MM.1S (cell line): ENCODE measurements around the gene CDC25B.

Source experiments
- DNase-seq: peaks from one replicate; pipeline ENCODE4 v3.0.0-alpha.2; 2015
- H2AFZ ChIP-seq: fragments of 300-600 bp; sonication (generic); 2 replicates; pipeline ENCODE4 v1.6.0; 2016; ENCODE audit warnings: antibody characterized with exemption, low read length
- H3F3A ChIP-seq: fragments of 300-600 bp; sonication (generic); 2 replicates; pipeline ENCODE4 v1.6.1; 2016; ENCODE audit warnings: mild to moderate bottlenecking, antibody characterized with exemption, low read length, moderate library complexity, mixed read lengths; ENCODE audit not compliant: insufficient read depth
- H3K27ac ChIP-seq: fragments of 300-600 bp; sonication (generic); 2 replicates; pipeline ENCODE4 v1.5.1; 2016; ENCODE audit warnings: mild to moderate bottlenecking, low read length
- H3K27me3 ChIP-seq: fragments of 300-600 bp; sonication (generic); replicated peaks from 2 replicates; pipeline ENCODE4 v1.6.0; 2016; ENCODE audit warnings: low read length; ENCODE audit not compliant: insufficient read depth
- H3K36me3 ChIP-seq: fragments of 300-600 bp; sonication (generic); replicated peaks from 2 replicates; pipeline ENCODE4 v1.6.1; 2016; ENCODE audit warnings: mild to moderate bottlenecking, low read length, mixed read lengths; ENCODE audit not compliant: insufficient read depth
- H3K4me1 ChIP-seq: fragments of 300-600 bp; sonication (generic); 2 replicates; pipeline ENCODE4 v1.6.1; 2016; ENCODE audit warnings: low read length, mixed read lengths
- H3K4me2 ChIP-seq: fragments of 300-600 bp; sonication (generic); 2 replicates; pipeline ENCODE4 v1.6.0; 2016; ENCODE audit warnings: low read depth, low read length
- H3K4me3 ChIP-seq: fragments of 300-600 bp; sonication (generic); 2 replicates; pipeline ENCODE4 v1.5.1; 2016; ENCODE audit warnings: low read length, mixed read lengths
- H3K79me2 ChIP-seq: fragments of 300-600 bp; sonication (generic); 2 replicates; pipeline ENCODE4 v1.6.1; 2016; ENCODE audit warnings: mixed run types, low read length, mixed read lengths
- H3K9ac ChIP-seq: fragments of 300-600 bp; sonication (generic); 2 replicates; pipeline ENCODE4 v1.6.1; 2016; ENCODE audit warnings: low read length, mixed read lengths
- H3K9me2 ChIP-seq: fragments of 300-600 bp; sonication (generic); replicated peaks from 2 replicates; pipeline ENCODE4 v1.6.1; 2016; ENCODE audit warnings: mild to moderate bottlenecking, low read length, mixed read lengths; ENCODE audit not compliant: insufficient read depth
- H3K9me3 ChIP-seq: fragments of 300-600 bp; sonication (generic); replicated peaks from 2 replicates; pipeline ENCODE4 v1.6.1; 2016; ENCODE audit warnings: mild to moderate bottlenecking, low read length, mixed read lengths; ENCODE audit not compliant: insufficient read depth
- H4K20me1 ChIP-seq: fragments of 300-600 bp; sonication (generic); 2 replicates; pipeline ENCODE4 v1.6.1; 2016; ENCODE audit warnings: mild to moderate bottlenecking, low read length, moderate library complexity, mixed read lengths; ENCODE audit not compliant: insufficient read depth
- CTCF ChIP-seq: fragments of 300-600 bp; sonication (generic); IDR thresholded peaks from 2 replicates; pipeline ENCODE4 v1.5.1; 2016; ENCODE audit warnings: antibody characterized with exemption, low read length, mixed read lengths
- EZH2 ChIP-seq: fragments of 300-600 bp; sonication (generic); optimal IDR thresholded peaks from 2 replicates; pipeline ENCODE3; 2017; ENCODE audit warnings: low read depth, mild to moderate bottlenecking, antibody characterized with exemption, low read length, mixed read lengths
- EZH2phosphoT487 ChIP-seq: fragments of 300-600 bp; sonication (generic); IDR thresholded peaks from 2 replicates; pipeline ENCODE4 v1.6.1; 2018; ENCODE audit warnings: antibody characterized with exemption, low read length

CDC25B gene

GRCh38 chr20:3749087-3749688, 46.9 kb upstream of the CDC25B start:
- no peak overlapping the region for H2AFZ ChIP-seq
- H3K79me2 ChIP-seq: no peaks in the 10 kb centered on the region
- H4K20me1 ChIP-seq: no peaks in the 10 kb centered on the region
- H3K9me3 ChIP-seq: no peaks in the 10 kb centered on the region
- H3K27ac ChIP-seq: no peak overlapping the region
- H3K9me2 ChIP-seq: no peaks in the 10 kb centered on the region
- peaks cover 14% of the 10 kb centered on the region for H3K27me3 ChIP-seq
- no peaks in the 10 kb centered on the region for H3F3A ChIP-seq
- H3K4me1 ChIP-seq: no peaks in the 10 kb centered on the region
- H3K4me3 ChIP-seq: no peak overlapping the region
- no peak overlapping the region for H3K9ac ChIP-seq
- TF ChIP-seq EZH2: no peak
- no peak for TF ChIP-seq CTCF
- TF ChIP-seq EZH2phosphoT487: no peak
- H3K36me3 ChIP-seq: no peaks in the 10 kb centered on the region
- DNase-seq: no peak
- no peak overlapping the region for H3K4me2 ChIP-seq

GRCh38 chr20:3749689-3750531, 46.2 kb upstream of the CDC25B start:
- H3K4me2 ChIP-seq: no peak overlapping the region
- H2AFZ ChIP-seq: no peak overlapping the region
- DNase-seq: no peak

GRCh38 chr20:3751305-3751674, 44.8 kb upstream of the CDC25B start:
- peaks cover 14% of the 10 kb centered on the region for H3K27me3 ChIP-seq
- no peak overlapping the region for H3K4me3 ChIP-seq

More at GRCh38 chr20:3749689-3750531, 46.2 kb upstream of the CDC25B start:
- no peaks in the 10 kb centered on the region for H3K79me2 ChIP-seq
- H3K4me1 ChIP-seq: no peaks in the 10 kb centered on the region
- no peaks in the 10 kb centered on the region for H3K36me3 ChIP-seq
- no peak overlapping the region for H3K9ac ChIP-seq
- H3F3A ChIP-seq: no peaks in the 10 kb centered on the region
- H3K9me2 ChIP-seq: no peaks in the 10 kb centered on the region
- H3K27me3 ChIP-seq: peaks cover 14% of the 10 kb centered on the region
- no peaks in the 10 kb centered on the region for H4K20me1 ChIP-seq
- no peak overlapping the region for H3K27ac ChIP-seq
- no peak overlapping the region for H3K4me3 ChIP-seq
- TF ChIP-seq CTCF (peak; percentile 61), EZH2phosphoT487 (no peak)
- no peaks in the 10 kb centered on the region for H3K9me3 ChIP-seq

More at GRCh38 chr20:3751305-3751674, 44.8 kb upstream of the CDC25B start:
- TF ChIP-seq EZH2phosphoT487 (no peak), CTCF (no peak), EZH2 (no peak)
- no peak overlapping the region for H3K4me2 ChIP-seq
- H2AFZ ChIP-seq: no peak overlapping the region
- no peak overlapping the region for H3K27ac ChIP-seq
- no peaks in the 10 kb centered on the region for H3K79me2 ChIP-seq
- no peaks in the 10 kb centered on the region for H3K9me3 ChIP-seq
- no peaks in the 10 kb centered on the region for H3K9me2 ChIP-seq
- no peak for DNase-seq
- H3K9ac ChIP-seq: no peak overlapping the region
- no peaks in the 10 kb centered on the region for H4K20me1 ChIP-seq
- H3K4me1 ChIP-seq: no peaks in the 10 kb centered on the region
- H3K36me3 ChIP-seq: no peaks in the 10 kb centered on the region
- H3F3A ChIP-seq: no peaks in the 10 kb centered on the region
